Heart left ventricle (tissue), 16 donors: Measurements from ENCODE around the gene NOP53. TPM values are rescaled to one million over a fixed set of nuclear protein-coding genes. Genes with fewer than 3 reads are reported as not detected.
"Not testable (repeated sequence)": the region's sequence is repeated elsewhere in the genome, so short reads cannot be mapped to it uniquely, and the experiment has no call there.

Experiments
- ATAC-seq, 4 donors: fragments of 200-7000 bp; cut with Tn5 transposase; one replicate each; pipeline ENCODE4 v1.9.1; 2020 to 2022; ENCODE audit warnings: moderate library complexity in 4 of 4, mild to moderate bottlenecking in 3 of 4, moderate number of reproducible peaks in 1 of 4
- DNase-seq, 5 donors: peaks; one replicate each; pipeline ENCODE4 v3.0.0-alpha.2; 2020
- H3K27ac ChIP-seq, 12 donors: fragments of 200-600 bp; sonication (generic) in 4 of 12; one replicate each; pipeline versions ENCODE4 v1.5.0 to v1.8.0; 2016 to 2022; ENCODE audit warnings: mild to moderate bottlenecking in 2 of 12
- H3K27me3 ChIP-seq, 9 donors: fragments of 200-600 bp; sonication (generic) in 2 of 9; one replicate each; pipeline versions ENCODE4 v1.5.1 to v1.8.0; 2016 to 2022; ENCODE audit warnings: mild to moderate bottlenecking in 3 of 9
- H3K36me3 ChIP-seq, 9 donors: fragments of 200-600 bp; sonication (generic) in 2 of 9; one replicate each; pipeline versions ENCODE4 v1.5.0 to v1.8.0; 2018 to 2022; ENCODE audit warnings: mild to moderate bottlenecking in 2 of 9
- H3K4me1 ChIP-seq, 12 donors: fragments of 200-600 bp; sonication (generic) in 4 of 12; one replicate each; pipeline versions ENCODE4 v1.5.0 to v1.8.0; 2016 to 2022; ENCODE audit warnings: mild to moderate bottlenecking in 3 of 12
- H3K4me3 ChIP-seq, 12 donors: fragments of 200-600 bp; sonication (generic) in 4 of 12; one replicate each; pipeline versions ENCODE4 v1.5.0 to v1.8.0; 2017 to 2022; ENCODE audit warnings: mild to moderate bottlenecking in 9 of 12, moderate library complexity in 4 of 12
- H3K9me3 ChIP-seq, 12 donors: fragments of 200-600 bp; sonication (generic) in 4 of 12; one replicate each; pipeline versions ENCODE4 v1.5.0 to v1.8.0; 2016 to 2022; ENCODE audit warnings: mild to moderate bottlenecking in 1 of 12
- CTCF ChIP-seq, 12 donors: fragments of 200-600 bp; sonication (generic) in 4 of 12; IDR thresholded peaks; one replicate each; pipeline versions ENCODE4 v1.5.0 to v1.8.0; 2018 to 2022; ENCODE audit warnings: antibody characterized with exemption in 12 of 12, mild to moderate bottlenecking in 5 of 12
- POLR2A ChIP-seq, 2 donors: fragments of 450-650 bp; IDR thresholded peaks; one replicate each; pipeline ENCODE4 v1.6.1; 2017; ENCODE audit warnings: antibody characterized with exemption in 2 of 2, mild to moderate bottlenecking in 2 of 2, moderate library complexity in 2 of 2
- whole genome bisulfite sequencing, 4 donors: extraction: QIAGEN DNeasy Blood & Tissue Kit in 2 of 4; methylation state at CpG; one replicate each; pipeline versions ENCODE4 v1.1.5 to v1.1.7; 2013 to 2018; 5-methylcytosine and 5-hydroxymethylcytosine counted together
- intact Hi-C, 10 donors: fragments of 100-400 bp; cut with DNase I; formaldehyde crosslinking; loops; one replicate each; pipeline versions ENCODE4 v1.11.1 to v1.14.2; 2022
- polyA plus RNA-seq, 2 donors: library from polyadenylated mRNA; stranded (reverse); fragments of 200-250 nt; gene quantifications; one replicate each; pipeline ENCODE4 v1.2.3, GENCODE V29; 2013
- total RNA-seq, 9 donors: library from RNA; depleted of rRNA in 2 of 9; stranded (reverse); fragments of >200 nt in 2 of 9; fragmentation: NEBNext Ultra II Directional in 3 of 9; extraction: Animal tissue kit (Norgen Biotek cat#: 25700) in 3 of 9; gene quantifications; one replicate each; pipeline versions ENCODE4 v1.1.0 to v1.2.4, GENCODE V29; 2016 to 2023
- donor health status: ischemic (EF 13 %, LVEDD 7.1; RV severe dilation, severe dysfunction).
- donor health status: healthy with polysubstance abuse.
- donor health status: DM: no; HTN: yes; CAD: no.
- donor health status: DM: no; HTN: no; CAD: no.
- donor health status: ischemic (EF 25% LVEDD 6.9; RV normal size, moderate dysfunction).
- donor health status: ischemic (EF 25% LVEDD 5.7; RV mildly dilated, moderate dysfunction).
- donor health status: healthy.
- donor health status: DM: yes; HTN: yes; CAD: no.
- donor health status: ischemic (EF 35%, LVEDD 5.7; RV mildly dilated, moderate dysfunction).
- donor health status: nonischemic (EF 11% LVEDD 7.7; RV severe dilation, severe dysfunction).
- donor health status: DM: yes; HTN: yes; CAD: no.
- donor health status: PGD.
- donor health status: ischemic (EF 29% LVEDD 5.4; RV normal size, mild dysfunction).
- donor health status: nonischemic (EF 23%, LVEDD 6.1; RV moderate dilation, normal function).

NOP53 gene
- total and polyA plus RNA-seq, 11 donors = 132 to 259 (median 172) TPM

DNA sequence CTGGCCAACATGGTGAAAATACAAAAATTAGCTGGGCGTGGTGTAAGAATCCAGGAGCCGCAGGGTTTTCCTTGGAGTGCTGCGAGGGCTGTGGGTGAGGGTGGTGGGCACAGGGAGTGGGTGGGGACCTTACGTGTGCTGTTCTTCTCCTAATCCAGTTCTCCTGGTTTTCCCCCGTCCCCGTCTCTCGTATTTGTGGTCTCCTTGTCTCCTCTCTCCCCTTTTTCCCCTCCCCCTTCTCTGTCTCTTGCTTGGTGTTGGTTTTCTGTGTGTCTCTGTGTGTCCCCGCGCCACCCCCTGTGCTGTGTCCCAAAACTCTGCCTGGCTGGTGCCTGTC lies 34.8 kb downstream of the NOP53 start:
- ATAC-seq = no peak
- intact Hi-C loops = loop anchor here in 2 of 10 donors (2.0 to 10.0 kb wide), 3 partner anchors 35 to 68 kb away; partner anchors contain the start of genes EHD2 (in 2 of the 2) and NOP53 (in 1 of the 2)
- peaks cover 0 to 48% (median 42%) of the 10 kb centered on the region in 12 donors for H3K4me1 ChIP-seq

GRCh38 chr19:47781590-47782262 lies 36.4 kb downstream of the NOP53 start:
- Histone ChIP-seq H3K27ac (peak overlapping the region in 10 of 12 donors; percentile 4 to 99 (median 82)), H3K27me3 (no peaks in the 10 kb centered on the region), H3K9me3 (no peaks in the 10 kb centered on the region), H3K4me3 (peak overlapping the region in 5 of 12 donors; percentile 2 to 91 (median 84)), H3K36me3 (peaks cover 0 to 57% (median 53%) of the 10 kb centered on the region in 9 donors), H3K4me1 (peaks cover 0 to 48% (median 42%) of the 10 kb centered on the region in 12 donors)
- peak in 4 of 5 donors; percentile 57 to 65 (median 60) for DNase-seq
- 19 to 29% (median 21%) methylated on average over 9 of the region's 9 CpGs for WGBS, 4 donors
- intact Hi-C loops = loop anchor here in 2 of 10 donors (2.0 to 10.0 kb wide), 3 partner anchors 37 to 69 kb away; partner anchors contain the start of genes EHD2 (in 2 of the 2) and NOP53 (in 1 of the 2)
- no peak for ATAC-seq
- TF ChIP-seq POLR2A (IDR thresholded peaks at IDR 0.05) = no peak
- TF ChIP-seq CTCF (IDR thresholded peaks at IDR 0.05) = no peak

More for the DNA sequence above, 34.8 kb downstream of the NOP53 start:
- WGBS, 4 donors = 42 to 52% (median 47%) methylated on average over 9 of the region's 9 CpGs
- Histone ChIP-seq H3K27me3 (no peaks in the 10 kb centered on the region), H3K36me3 (peaks cover 0 to 42% (median 38%) of the 10 kb centered on the region in 9 donors), H3K9me3 (no peaks in the 10 kb centered on the region), H3K27ac (peak overlapping the region; percentile 93 to 100 (median 98)), H3K4me3 (peak overlapping the region; percentile 30 to 99 (median 85))
- TF ChIP-seq CTCF (IDR thresholded peaks at IDR 0.05) (no peak), POLR2A (IDR thresholded peaks at IDR 0.05) (no peak)
- no peak for DNase-seq

- no peak for TF ChIP-seq POLR2A (IDR thresholded peaks at IDR 0.05)
- no peak for TF ChIP-seq CTCF (IDR thresholded peaks at IDR 0.05)
- no peaks in the 10 kb centered on the region for H3K27me3 ChIP-seq
- WGBS, 4 donors = 90 to 96% (median 95%) methylated on average over 4 to 7 of the region's 7 CpGs
- H3K9me3 ChIP-seq = no peaks in the 10 kb centered on the region
- peaks cover 0 to 29% (median 16%) of the 10 kb centered on the region in 12 donors for H3K4me1 ChIP-seq
- H3K27ac ChIP-seq = peak overlapping the region in 1 of 12 donors; percentile 8
- intact Hi-C loops = loop anchor here in 4 of 10 donors (2.0 to 10.0 kb wide), 3 partner anchors 72 to 74 kb away; partner anchors contain the start of gene EHD2 (in 4 of the 4)
- peaks cover 0 to 65% (median 46%) of the 10 kb centered on the region in 9 donors for H3K36me3 ChIP-seq
- DNase-seq = no peak
- no peak for ATAC-seq
- H3K4me3 ChIP-seq = no peak overlapping the region
Observed at GRCh38 chr19:47786566-47786965, 41.2 kb downstream of the NOP53 start.

DNA sequence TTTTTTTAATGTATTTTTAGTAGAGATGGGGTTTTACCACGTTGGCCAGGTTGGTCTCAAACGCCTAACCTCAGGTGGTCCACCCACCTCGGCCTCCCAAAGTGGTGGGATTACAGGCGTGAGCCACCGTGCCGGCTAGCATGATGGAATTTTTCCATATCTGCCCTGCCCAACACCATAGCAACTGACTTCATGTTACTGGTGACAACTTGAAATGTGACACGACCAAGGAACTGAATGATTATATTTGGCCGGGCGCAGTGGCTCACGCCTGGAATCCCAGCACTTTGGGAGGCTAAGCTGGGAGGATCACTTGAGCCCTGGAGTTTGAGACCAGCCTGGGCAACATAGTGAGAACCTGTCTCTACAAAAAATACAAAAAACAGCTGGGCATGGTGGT lies 42.0 kb downstream of the NOP53 start:
- 60 to 72% (median 64%) methylated on average over 10 of the region's 10 CpGs for WGBS, 4 donors
- H3K9me3 ChIP-seq, H3K4me3 ChIP-seq, H3K27me3 ChIP-seq, DNase-seq: not testable (repeated sequence)
- ATAC-seq = peak in 1 of 4 donors; percentile 11
- Histone ChIP-seq H3K27ac (peak overlapping the region in 3 of 12 donors; percentile 4 to 8 (median 7)), H3K4me1 (peaks cover 0 to 21% (median 11%) of the 10 kb centered on the region in 12 donors), H3K36me3 (peaks cover 0 to 59% (median 46%) of the 10 kb centered on the region in 9 donors)
- intact Hi-C loops = loop anchor here in 4 of 10 donors (2.0 to 10.0 kb wide), 3 partner anchors 73 to 75 kb away; partner anchors contain the start of gene EHD2 (in 4 of the 4)

GRCh38 chr19:47789811-47790210 lies 44.5 kb downstream of the NOP53 start:
- peaks cover 0 to 12% (median 4%) of the 10 kb centered on the region in 12 donors for H3K4me1 ChIP-seq
- intact Hi-C loops = loop anchor here in 8 of 10 donors (2.0 to 10.0 kb wide), 7 partner anchors 23 to 78 kb away; partner anchors contain the start of gene EHD2 (in 6 of the 8)
- peaks cover 0 to 34% (median 22%) of the 10 kb centered on the region in 9 donors for H3K36me3 ChIP-seq
- H3K27me3 ChIP-seq, H3K4me3 ChIP-seq, H3K9me3 ChIP-seq, H3K27ac ChIP-seq, DNase-seq, ATAC-seq: not testable (repeated sequence)
- WGBS, 4 donors = 93 to 98% (median 95%) methylated on average over 13 of the region's 13 CpGs
